ENCODE results near the gene TUBB3. TPM values are rescaled to one million over a fixed set of nuclear protein-coding genes. Genes with fewer than 3 reads are reported as not detected.
A peak's percentile ranks its signal among the peaks of the same experiment; 100 is the strongest.

Gene TUBB3
- total and polyA plus RNA-seq, 2 of the 8 experiments (the other 6 are each of a cell fraction or from before 2014, with no cell fraction given), result 275 to 393 TPM

DNA sequence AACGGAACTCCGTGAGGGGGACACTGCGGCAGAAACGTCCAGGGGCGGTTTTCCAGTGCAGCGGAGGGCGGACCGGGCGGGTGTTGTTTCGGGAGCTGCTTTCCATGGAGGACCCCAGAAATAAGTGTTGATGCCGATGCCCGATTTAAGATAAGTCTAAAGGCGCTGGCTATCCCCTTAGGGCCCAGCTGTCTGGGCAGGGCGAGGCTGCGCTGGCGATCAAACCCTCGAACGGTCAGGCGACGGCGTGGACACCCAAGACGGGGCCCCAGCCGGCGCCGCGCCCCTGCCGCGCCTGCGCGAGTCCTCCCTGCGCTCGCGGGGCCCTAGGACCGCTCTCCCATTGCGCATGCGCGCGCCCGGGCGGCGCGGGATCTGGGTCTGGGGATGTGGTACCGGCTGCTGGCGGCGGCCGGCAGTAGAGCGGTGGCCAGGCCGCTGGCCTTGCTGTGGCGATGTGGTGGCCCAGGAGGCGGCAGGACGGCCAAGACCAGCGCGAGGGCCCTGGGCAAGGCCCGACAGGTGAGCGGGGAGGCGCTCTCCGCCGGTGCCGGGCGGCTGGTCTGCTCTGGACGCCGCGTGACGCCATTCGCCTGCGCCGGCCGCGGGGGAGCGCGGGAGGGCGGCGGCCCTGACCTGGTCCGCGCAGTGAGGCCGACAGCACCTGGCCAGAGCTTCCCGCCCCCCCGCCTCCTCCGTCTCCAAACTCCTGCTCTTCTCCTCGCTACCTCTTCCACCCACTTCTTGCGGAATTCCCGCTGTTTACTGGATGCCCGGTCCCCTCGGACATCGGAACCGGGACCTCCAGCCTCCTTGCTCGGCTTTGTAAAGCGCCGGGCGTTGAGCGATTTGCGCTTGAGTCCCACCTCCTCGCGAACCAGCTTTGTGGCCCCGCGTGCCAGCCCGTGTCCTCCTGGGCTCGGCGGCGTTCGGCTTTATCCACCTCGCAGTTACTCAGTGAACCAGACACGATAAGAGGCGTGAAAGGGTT is 49.4 kb downstream of the TUBB3 start (continued):
- TF ChIP-seq CTBP2 (IDR thresholded peaks at IDR 0.05; ENCODE audit: borderline replicate concordance, insufficient read depth, insufficient read length, low read length) (no peak), RFX5 (IDR thresholded peaks at IDR 0.05; ENCODE audit: borderline replicate concordance, low read depth, low read length) (no peak), BACH1 (IDR thresholded peaks at IDR 0.05; ENCODE audit: low read length) (no peak), SAP30 (IDR thresholded peaks at IDR 0.05; ENCODE audit: insufficient read depth, insufficient replicate concordance, low read length) (no peak), TAF1 (IDR thresholded peaks at IDR 0.05; ENCODE audit: low read depth, low read length) (peak; percentile 88), RNF2 (IDR thresholded peaks at IDR 0.05; ENCODE audit: borderline replicate concordance, low read depth, low read length, missing control alignments, poor library complexity, severe bottlenecking) (no peak), SP1 (IDR thresholded peaks at IDR 0.05; ENCODE audit: low read depth, low read length) (no peak), HDAC2 (IDR thresholded peaks at IDR 0.05; ENCODE audit: borderline replicate concordance in 1 of 2, low read depth in 2 of 2, low read length in 2 of 2) (no peak), BRCA1 (IDR thresholded peaks at IDR 0.05; ENCODE audit: low read depth, low read length) (peak; percentile 27; the same call in 1 of the 2 replicates), NANOG (IDR thresholded peaks at IDR 0.05; ENCODE audit: insufficient read depth, low read depth, low read length, poor library complexity, severe bottlenecking) (no peak), KDM1A (IDR thresholded peaks at IDR 0.05; ENCODE audit: borderline replicate concordance, low read length) (no peak), POLR2AphosphoS5 (IDR thresholded peaks at IDR 0.05; ENCODE audit: low read depth, low read length) (peak; percentile 91), SIRT6 (IDR thresholded peaks at IDR 0.05; ENCODE audit: low read length) (no peak), TAF7 (optimal IDR thresholded peaks at IDR 0.05; ENCODE audit: borderline replicate concordance, low read depth, low read length) (peak; percentile 59), ASH2L (IDR thresholded peaks at IDR 0.05; ENCODE audit: low read length) (peak; percentile 90), EGR1 (IDR thresholded peaks at IDR 0.05; ENCODE audit: borderline replicate concordance, low read depth, low read length) (no peak), KDM5A (IDR thresholded peaks at IDR 0.05; ENCODE audit: low read length) (peak; percentile 65; the same call in 1 of the 2 replicates), POLR2A (IDR thresholded peaks at IDR 0.05; ENCODE audit: control extremely low read depth in 1 of 2, low read depth in 2 of 2, low read length in 2 of 2) (peak; percentile 81 to 98), RBBP5 (IDR thresholded peaks at IDR 0.05; ENCODE audit: borderline replicate concordance, low read depth, low read length) (peak; percentile 89)
- TF ChIP-seq, protein P1, sequence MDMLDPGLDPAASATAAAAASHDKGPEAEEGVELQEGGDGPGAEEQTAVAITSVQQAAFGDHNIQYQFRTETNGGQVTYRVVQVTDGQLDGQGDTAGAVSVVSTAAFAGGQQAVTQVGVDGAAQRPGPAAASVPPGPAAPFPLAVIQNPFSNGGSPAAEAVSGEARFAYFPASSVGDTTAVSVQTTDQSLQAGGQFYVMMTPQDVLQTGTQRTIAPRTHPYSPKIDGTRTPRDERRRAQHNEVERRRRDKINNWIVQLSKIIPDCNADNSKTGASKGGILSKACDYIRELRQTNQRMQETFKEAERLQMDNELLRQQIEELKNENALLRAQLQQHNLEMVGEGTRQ (IDR thresholded peaks at IDR 0.05; ENCODE audit: low read length), result 0 out of 2 replicates have a peak, but pooled peaks have one; percentile 2
- TF ChIP-seq, protein P2, sequence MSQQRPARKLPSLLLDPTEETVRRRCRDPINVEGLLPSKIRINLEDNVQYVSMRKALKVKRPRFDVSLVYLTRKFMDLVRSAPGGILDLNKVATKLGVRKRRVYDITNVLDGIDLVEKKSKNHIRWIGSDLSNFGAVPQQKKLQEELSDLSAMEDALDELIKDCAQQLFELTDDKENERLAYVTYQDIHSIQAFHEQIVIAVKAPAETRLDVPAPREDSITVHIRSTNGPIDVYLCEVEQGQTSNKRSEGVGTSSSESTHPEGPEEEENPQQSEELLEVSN (IDR thresholded peaks at IDR 0.05), result peak; percentile 79
